Measurements from ENCODE around the gene TMEM30B.

Gene TMEM30B

GRCh38 chr14:61260939-61261776 lies 20.0 kb downstream of the TMEM30B start:
- no peaks in the 10 kb centered on the region for H3K36me3 ChIP-seq (ENCODE audit: control insufficient read depth, insufficient read depth, low read length)
- peaks cover 2% of the 10 kb centered on the region for H3K4me1 ChIP-seq
- H3K4me3 ChIP-seq (ENCODE audit: low read depth, low read length), result no peak overlapping the region
- no peak overlapping the region for H2AFZ ChIP-seq
- H3K9me3 ChIP-seq (ENCODE audit: control insufficient read depth, low read length), result no peaks in the 10 kb centered on the region
- H3K27me3 ChIP-seq (ENCODE audit: control insufficient read depth, insufficient read depth, low read length), result no peaks in the 10 kb centered on the region
- no peaks in the 10 kb centered on the region for H3K79me2 ChIP-seq
- H3K9ac ChIP-seq, result no peak overlapping the region
- H3K27ac ChIP-seq, result no peak overlapping the region
- no peak for TF ChIP-seq CTCF (IDR thresholded peaks at IDR 0.05)
- H3K4me2 ChIP-seq (ENCODE audit: low read length), result no peak overlapping the region

DNA sequence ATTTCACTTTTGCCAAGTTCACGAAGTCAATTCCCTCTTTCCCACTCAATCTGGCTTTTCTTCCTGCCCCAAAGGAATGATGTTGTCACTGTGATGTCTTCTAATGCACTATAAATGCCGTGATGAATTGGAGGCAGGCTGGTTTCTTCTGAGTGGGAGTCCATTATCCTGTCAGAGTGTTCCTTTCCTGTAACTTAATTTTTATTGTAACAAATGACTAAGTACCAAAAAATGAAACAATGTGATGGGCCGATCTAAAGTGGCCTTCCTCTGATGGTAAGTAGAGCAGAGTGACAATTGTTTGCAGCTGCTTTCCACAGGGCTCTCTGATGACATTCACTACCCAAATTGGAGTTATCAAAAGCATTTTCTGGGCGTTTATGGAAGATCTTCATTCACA lies 22.2 kb downstream of the TMEM30B start:
- Histone ChIP-seq H3K36me3 (ENCODE audit: control insufficient read depth, insufficient read depth, low read length) (no peaks in the 10 kb centered on the region), H3K9me3 (ENCODE audit: control insufficient read depth, low read length) (no peaks in the 10 kb centered on the region), H3K9ac (no peak overlapping the region), H3K4me3 (ENCODE audit: low read depth, low read length) (no peak overlapping the region), H3K27ac (peak overlapping the region; percentile 11), H3K4me2 (ENCODE audit: low read length) (no peak overlapping the region), H3K4me1 (no peaks in the 10 kb centered on the region), H3K27me3 (ENCODE audit: control insufficient read depth, insufficient read depth, low read length) (no peaks in the 10 kb centered on the region), H2AFZ (peak overlapping the region; percentile 44), H3K79me2 (no peaks in the 10 kb centered on the region)
- no peak for TF ChIP-seq CTCF (IDR thresholded peaks at IDR 0.05)

- H3K27ac ChIP-seq, result peak overlapping the region; percentile 48
- H3K9ac ChIP-seq, result no peak overlapping the region
- no peak for TF ChIP-seq CTCF (IDR thresholded peaks at IDR 0.05)
- H2AFZ ChIP-seq, result peak overlapping the region; percentile 43
- H3K36me3 ChIP-seq (ENCODE audit: control insufficient read depth, insufficient read depth, low read length), result no peaks in the 10 kb centered on the region
- peak overlapping the region; percentile 60 for H3K4me2 ChIP-seq (ENCODE audit: low read length)
- peak overlapping the region; percentile 12 for H3K4me3 ChIP-seq (ENCODE audit: low read depth, low read length)
- H3K27me3 ChIP-seq (ENCODE audit: control insufficient read depth, insufficient read depth, low read length), result no peaks in the 10 kb centered on the region
- no peaks in the 10 kb centered on the region for H3K79me2 ChIP-seq
- peaks cover 8% of the 10 kb centered on the region for H3K4me1 ChIP-seq
- no peaks in the 10 kb centered on the region for H3K9me3 ChIP-seq (ENCODE audit: control insufficient read depth, low read length)
Observed at GRCh38 chr14:61257469-61258057, 23.6 kb downstream of the TMEM30B start.

DNA sequence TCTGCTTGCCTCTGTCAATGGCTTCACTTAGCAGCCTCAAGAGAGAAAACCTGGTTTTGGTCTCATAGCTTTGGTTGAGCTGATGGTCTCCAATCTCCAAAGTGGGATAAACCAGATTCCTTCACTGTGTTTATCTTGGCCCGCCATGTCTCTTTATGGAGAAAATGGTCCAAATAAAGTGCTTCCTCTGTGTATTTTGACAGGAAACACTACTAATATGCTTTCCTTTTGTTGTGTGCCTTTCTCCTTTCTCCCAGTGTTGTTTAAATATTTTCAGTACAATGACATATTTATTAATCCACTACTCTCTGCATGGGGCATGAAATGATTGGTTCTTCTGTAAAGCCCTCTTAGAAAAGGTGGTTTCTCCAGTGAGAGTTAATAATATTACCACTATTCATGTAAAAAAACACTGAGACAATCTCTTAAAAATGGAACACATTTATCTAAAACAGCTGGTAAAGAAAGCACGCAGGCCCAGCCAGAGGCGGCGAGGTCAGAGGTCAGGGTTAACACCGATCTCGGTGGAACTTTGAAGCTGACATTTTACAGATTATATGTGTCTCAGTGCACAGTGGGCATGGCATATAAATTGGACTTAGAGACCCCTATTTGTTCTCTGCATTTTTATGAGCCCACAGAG lies 24.2 kb downstream of the TMEM30B start:
- Histone ChIP-seq H3K27ac (peak overlapping the region; percentile 48), H3K9me3 (ENCODE audit: control insufficient read depth, low read length) (no peaks in the 10 kb centered on the region), H3K36me3 (ENCODE audit: control insufficient read depth, insufficient read depth, low read length) (no peaks in the 10 kb centered on the region), H3K4me3 (ENCODE audit: low read depth, low read length) (peak overlapping the region; percentile 12), H3K79me2 (no peaks in the 10 kb centered on the region), H2AFZ (no peak overlapping the region), H3K4me1 (peaks cover 8% of the 10 kb centered on the region), H3K9ac (no peak overlapping the region), H3K27me3 (ENCODE audit: control insufficient read depth, insufficient read depth, low read length) (no peaks in the 10 kb centered on the region), H3K4me2 (ENCODE audit: low read length) (peak overlapping the region; percentile 60)
- TF ChIP-seq CTCF (IDR thresholded peaks at IDR 0.05), result no peak
